GM12892 (cell line): ENCODE data around the gene TOP3B.

Source experiments
- POLR2A ChIP-seq: IDR thresholded peaks from 2 replicates; pipeline ENCODE4 v1.6.1; 2011; ENCODE audit warnings: low read depth, low read length, control low read depth
- POLR2AphosphoS5 ChIP-seq: IDR thresholded peaks from 2 replicates; pipeline ENCODE4 v1.6.1; 2011; ENCODE audit warnings: low read depth, low read length, control low read depth
- TAF1 ChIP-seq: IDR thresholded peaks from 2 replicates; pipeline ENCODE4 v1.6.1; 2011; ENCODE audit warnings: low read depth, mild to moderate bottlenecking, control low read depth, low read length, borderline replicate concordance

- TF ChIP-seq POLR2A (no peak), POLR2AphosphoS5 (no peak), TAF1 (no peak)
Measured at GRCh38 chr22:21995660-21996059, 13.1 kb upstream of the TOP3B start.
